B cell (primary cell): ENCODE results near the gene ATXN1. TPM values are rescaled to one million over a fixed set of nuclear protein-coding genes. Genes with fewer than 3 reads are reported as not detected.

ENCODE experiments used
- ATAC-seq: fragments of 200-7000 bp; cut with Tn5 transposase; one replicate; pipeline ENCODE4 v1.10.0; 2021; ENCODE audit warnings: low read depth, mild to moderate bottlenecking, moderate number of reproducible peaks, moderate library complexity
- CTCF ChIA-PET: fragments of 350-600 bp; sonication (Branson Sonifier 250); formaldehyde crosslinking; loops from one replicate; lab custom pipeline; 2021; ENCODE audit warnings: antibody characterized with exemption, inconsistent platforms; lab: Charles Lee
- POLR2A ChIA-PET: fragments of 350-600 bp; sonication (Branson Sonifier 250); formaldehyde crosslinking; loops from one replicate; lab custom pipeline; 2021; ENCODE audit warnings: antibody characterized with exemption; lab: Charles Lee
- DNase-seq: peaks from one replicate; pipeline ENCODE4 v3.0.0; 2013
- H2AFZ ChIP-seq: 2 replicates; pipeline ENCODE4 v1.6.1; 2012; ENCODE audit warnings: mild to moderate bottlenecking, low read depth, low read length; ENCODE audit not compliant: insufficient read depth, poor library complexity, severe bottlenecking
- H3K27ac ChIP-seq, 2 donors: 1 replicate in 1 of 2; 2 replicates in 1 of 2; pipeline ENCODE4 v1.5.1; 2012 to 2013; ENCODE audit warnings: low read length in 2 of 2, mild to moderate bottlenecking in 2 of 2, moderate library complexity in 1 of 2
- H3K27me3 ChIP-seq, 4 experiments: fragments of 200-600 bp in 1 of 4; sonication (generic) in 1 of 4; replicated peaks in 1 of 4; 1 replicate in 2 of 4; 2 replicates in 2 of 4; pipeline versions ENCODE4 v1.6.1 to v1.7.0; 2013 to 2016; ENCODE audit warnings: low read length in 3 of 4, mild to moderate bottlenecking in 2 of 4, mixed read lengths in 1 of 4, moderate library complexity in 1 of 4; ENCODE audit not compliant: insufficient read depth in 4 of 4, control insufficient read depth in 3 of 4; ENCODE audit errors: control extremely low read depth in 1 of 4
- H3K36me3 ChIP-seq, 2 experiments: replicated peaks in 1 of 2; 1 replicate in 1 of 2; 2 replicates in 1 of 2; pipeline versions ENCODE4 v1.6.1 to v1.7.1; 2013; ENCODE audit warnings: low read length in 1 of 2; ENCODE audit not compliant: insufficient read depth in 2 of 2, control insufficient read depth in 1 of 2; ENCODE audit errors: control extremely low read depth in 1 of 2, extremely low read depth in 1 of 2
- H3K4me1 ChIP-seq, 2 donors: fragments of 200-600 bp in 1 of 2; sonication (generic) in 1 of 2; 1 replicate in 1 of 2; 2 replicates in 1 of 2; pipeline versions ENCODE4 v1.5.1 to v1.6.1; 2013 to 2017; ENCODE audit warnings: low read length in 2 of 2; ENCODE audit not compliant: control insufficient read depth in 2 of 2, insufficient read depth in 2 of 2
- H3K4me2 ChIP-seq: replicated peaks from 2 replicates; pipeline ENCODE3; 2012; ENCODE audit warnings: mild to moderate bottlenecking, low read depth, low read length; ENCODE audit not compliant: poor library complexity, severe bottlenecking
- H3K4me3 ChIP-seq, 5 experiments: fragments of 200-600 bp in 1 of 5; sonication (generic) in 1 of 5; 1 replicate in 3 of 5; 2 replicates in 2 of 5; pipeline versions ENCODE4 v1.5.1 to v1.7.0; 2011 to 2016; ENCODE audit warnings: low read length in 4 of 5, mild to moderate bottlenecking in 4 of 5, low read depth in 2 of 5, control low read depth in 1 of 5, moderate library complexity in 1 of 5; ENCODE audit not compliant: insufficient read depth in 1 of 5; ENCODE audit errors: control extremely low read depth in 1 of 5, extremely low read depth in 1 of 5
- H3K79me2 ChIP-seq: fragments of 200-600 bp; sonication (generic); one replicate; pipeline ENCODE4 v1.6.0; 2016; ENCODE audit warnings: low read length; ENCODE audit not compliant: control insufficient read depth, insufficient read depth
- H3K9ac ChIP-seq: fragments of 200-600 bp; sonication (generic); 2 replicates; pipeline ENCODE4 v1.6.1; 2017; ENCODE audit warnings: mild to moderate bottlenecking, low read length, moderate library complexity
- H3K9me3 ChIP-seq, 3 donors: one replicate each; pipeline versions ENCODE4 v1.6.1 to v1.7.1; 2013; ENCODE audit warnings: low read length in 2 of 3; ENCODE audit not compliant: control insufficient read depth in 2 of 3, insufficient read depth in 1 of 3; ENCODE audit errors: control extremely low read depth in 1 of 3
- H4K20me1 ChIP-seq: 2 replicates; pipeline ENCODE4 v1.6.0; 2012; ENCODE audit warnings: mild to moderate bottlenecking, low read length; ENCODE audit not compliant: insufficient read depth, control insufficient read depth, poor library complexity, severe bottlenecking
- H3K27ac Mint-ChIP-seq: one replicate; pipeline ENCODE4 v1.8.0; 2021; ENCODE audit warnings: mixed read lengths
- H3K27me3 Mint-ChIP-seq: one replicate; pipeline ENCODE4 v1.8.0; 2021; ENCODE audit warnings: mixed read lengths
- H3K4me1 Mint-ChIP-seq: one replicate; pipeline ENCODE4 v1.8.0; 2021; ENCODE audit warnings: mixed read lengths
- H3K4me3 Mint-ChIP-seq: one replicate; pipeline ENCODE4 v1.8.0; 2021; ENCODE audit warnings: mixed read lengths
- H3K9me3 Mint-ChIP-seq: one replicate; pipeline ENCODE4 v1.8.0; 2022; ENCODE audit warnings: mixed read lengths; ENCODE audit not compliant: insufficient read depth
- EZH2 ChIP-seq: IDR thresholded peaks from 2 replicates; pipeline ENCODE4 v1.6.1; 2012; ENCODE audit warnings: borderline replicate concordance, low read depth, mild to moderate bottlenecking, moderate library complexity, low read length; ENCODE audit not compliant: insufficient read depth, poor library complexity, severe bottlenecking
- WGBS: methylation state at CpG from one replicate; pipeline ENCODE4 v1.1.5; 2013; ENCODE audit warnings: missing lambda C conversion rate; ENCODE audit not compliant: insufficient coverage; 5-methylcytosine and 5-hydroxymethylcytosine counted together
- intact Hi-C: fragments of 100-400 bp; cut with micrococcal nuclease; formaldehyde crosslinking; loops from one replicate; pipeline ENCODE4 v1.10.0; 2022
- polyA minus RNA-seq: library from RNA; depleted of rRNA, polyadenylated mRNA; stranded (reverse); fragments of >200 nt; gene quantifications from 2 replicates; pipeline ENCODE4 v1.2.3, GENCODE V29; 2012
- polyA plus RNA-seq: library from polyadenylated mRNA; depleted of rRNA; stranded (reverse); fragments of >200 nt; gene quantifications from 2 replicates; pipeline ENCODE4 v1.2.3, GENCODE V29; 2012
- total RNA-seq, 2 donors: library from RNA; stranded (reverse); fragments of 120-200 nt in 1 of 2; gene quantifications; 1 replicate in 1 of 2; 2 replicates in 1 of 2; pipeline versions ENCODE4 v1.2.3 to v1.2.4, GENCODE V29; 2013 to 2022
- TF ChIP-seq, protein P1 (sequence below): fragments of 200-600 bp; IDR thresholded peaks from one replicate; pipeline ENCODE4 v1.8.0; 2022; ENCODE audit warnings: antibody characterized with exemption, mild to moderate bottlenecking

Gene ATXN1
- total RNA-seq (63.8 and 65.4 TPM in 2 replicates), polyA plus RNA-seq (3.1 and 5.7 TPM in 2 replicates), polyA minus RNA-seq (17.2 and 21.0 TPM in 2 replicates)
- 8.3 TPM for total RNA-seq (2013)

DNA sequence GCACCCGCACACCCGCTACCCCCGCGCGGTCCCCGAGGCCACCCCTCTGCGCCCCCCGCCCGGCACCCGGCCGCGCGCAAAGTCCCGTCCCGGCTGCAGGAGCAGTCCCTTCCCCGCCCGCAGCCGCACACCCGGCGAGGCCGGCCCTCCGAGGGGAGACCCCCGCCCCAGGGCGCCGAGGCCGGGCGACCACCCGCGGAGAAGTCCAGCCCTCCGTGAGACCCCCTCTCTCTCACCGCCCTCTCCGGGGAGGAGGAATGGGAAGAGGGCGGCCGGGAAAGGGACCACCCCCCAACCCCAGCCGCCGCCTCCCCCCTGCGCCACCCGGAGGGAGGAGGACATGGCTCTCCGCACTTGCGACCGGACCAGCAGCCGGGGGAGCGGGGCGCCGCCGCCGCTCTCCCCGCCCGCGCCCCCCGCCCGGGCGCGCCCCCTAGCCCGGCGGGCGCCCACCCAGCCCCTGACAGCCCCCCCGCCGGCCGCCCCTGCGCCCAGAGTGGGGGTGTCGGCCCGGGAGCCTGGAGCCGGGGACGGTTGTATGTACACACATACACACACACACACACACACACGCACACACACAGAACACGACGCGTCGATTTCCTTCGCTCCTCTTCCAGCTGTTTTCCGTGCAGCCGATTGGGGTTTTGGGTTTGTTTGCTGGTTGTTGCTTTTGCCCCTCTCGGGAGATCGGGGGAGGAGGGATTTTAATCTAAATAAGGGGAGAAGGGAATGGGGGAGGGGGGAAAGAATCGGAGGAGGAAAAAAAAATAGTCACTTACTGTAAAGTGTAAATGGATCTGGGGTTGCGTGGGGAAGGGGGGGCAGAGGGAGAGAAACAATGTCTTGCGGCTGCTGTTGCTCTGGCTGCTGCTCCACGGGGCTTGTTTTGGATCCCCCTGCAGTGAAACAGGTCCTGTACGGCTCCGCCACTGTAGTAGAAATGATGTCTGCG lies at the start of gene ATXN1:
TSS of gene ATXN1 (minus strand) at position 945 of the 955 bp plus-strand sequence.
- Histone ChIP-seq H3K9me3 (no peaks in the 10 kb centered on the region), H4K20me1 (no peaks in the 10 kb centered on the region), H3K4me1 (peaks cover 13 to 29% of the 10 kb centered on the region in 2 donors), H3K4me3 (peak within 1 kb of the TSS; percentile 56 to 85 (median 80)), H3K27me3 (peaks cover 0 to 23% (median 5%) of the 10 kb centered on the region in 4 experiments), H3K4me2 (peak within 1 kb of the TSS; percentile 85), H3K9ac (peak within 1 kb of the TSS; percentile 87), H3K36me3 (no peaks in the 10 kb centered on the region), H2AFZ (peak within 1 kb of the TSS; percentile 83), H3K79me2 (no peaks in the 10 kb centered on the region), H3K27ac (peak within 1 kb of the TSS; percentile 79 to 89)
- Mint-ChIP-seq H3K9me3 (no peaks in the 10 kb centered on the region), H3K27ac (peak within 1 kb of the TSS; percentile 93), H3K4me3 (peak within 1 kb of the TSS; percentile 92), H3K4me1 (peaks cover 39% of the 10 kb centered on the region), H3K27me3 (no peaks in the 10 kb centered on the region)
- ATAC-seq = no peak
- intact Hi-C loops = loop anchor here (1.0 to 10.0 kb wide), 6 partner anchors 48 to 626 kb away; no protein-coding TSS in a partner anchor
- WGBS = 1% methylated on average over 36 of the region's 82 CpGs
- ChIA-PET POLR2A (interaction anchor here (0.5 to 1.5 kb wide), 9 partner anchors 101 to 441 kb away, joined by 3 to 9 read pairs (median 7); no protein-coding TSS in a partner anchor), CTCF (interaction anchor here (0.6 to 4.9 kb wide), 21 partner anchors 11 to 475 kb away, joined by 3 to 108 read pairs (median 5); no protein-coding TSS in a partner anchor)
- no peak for DNase-seq
- TF ChIP-seq, protein P1, sequence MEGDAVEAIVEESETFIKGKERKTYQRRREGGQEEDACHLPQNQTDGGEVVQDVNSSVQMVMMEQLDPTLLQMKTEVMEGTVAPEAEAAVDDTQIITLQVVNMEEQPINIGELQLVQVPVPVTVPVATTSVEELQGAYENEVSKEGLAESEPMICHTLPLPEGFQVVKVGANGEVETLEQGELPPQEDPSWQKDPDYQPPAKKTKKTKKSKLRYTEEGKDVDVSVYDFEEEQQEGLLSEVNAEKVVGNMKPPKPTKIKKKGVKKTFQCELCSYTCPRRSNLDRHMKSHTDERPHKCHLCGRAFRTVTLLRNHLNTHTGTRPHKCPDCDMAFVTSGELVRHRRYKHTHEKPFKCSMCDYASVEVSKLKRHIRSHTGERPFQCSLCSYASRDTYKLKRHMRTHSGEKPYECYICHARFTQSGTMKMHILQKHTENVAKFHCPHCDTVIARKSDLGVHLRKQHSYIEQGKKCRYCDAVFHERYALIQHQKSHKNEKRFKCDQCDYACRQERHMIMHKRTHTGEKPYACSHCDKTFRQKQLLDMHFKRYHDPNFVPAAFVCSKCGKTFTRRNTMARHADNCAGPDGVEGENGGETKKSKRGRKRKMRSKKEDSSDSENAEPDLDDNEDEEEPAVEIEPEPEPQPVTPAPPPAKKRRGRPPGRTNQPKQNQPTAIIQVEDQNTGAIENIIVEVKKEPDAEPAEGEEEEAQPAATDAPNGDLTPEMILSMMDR = no peak
- no peak for TF ChIP-seq EZH2
